ENCODE data around the gene MMRN2. TPM values are rescaled to one million over a fixed set of nuclear protein-coding genes. Genes with fewer than 3 reads are reported as not detected.

The MMRN2 gene
- 0.66 to 1.5 TPM (median 0.81 TPM) in 5 replicates for total RNA-seq (2022; extraction: Qiagen RNA extraction)

GRCh38 chr10:86957471-86958115 lies at the start of gene MMRN2:
Gene MMRN2 (minus strand): TSS chr10:86957615. CDS start chr10:86957541, 74 bp downstream.

DNA sequence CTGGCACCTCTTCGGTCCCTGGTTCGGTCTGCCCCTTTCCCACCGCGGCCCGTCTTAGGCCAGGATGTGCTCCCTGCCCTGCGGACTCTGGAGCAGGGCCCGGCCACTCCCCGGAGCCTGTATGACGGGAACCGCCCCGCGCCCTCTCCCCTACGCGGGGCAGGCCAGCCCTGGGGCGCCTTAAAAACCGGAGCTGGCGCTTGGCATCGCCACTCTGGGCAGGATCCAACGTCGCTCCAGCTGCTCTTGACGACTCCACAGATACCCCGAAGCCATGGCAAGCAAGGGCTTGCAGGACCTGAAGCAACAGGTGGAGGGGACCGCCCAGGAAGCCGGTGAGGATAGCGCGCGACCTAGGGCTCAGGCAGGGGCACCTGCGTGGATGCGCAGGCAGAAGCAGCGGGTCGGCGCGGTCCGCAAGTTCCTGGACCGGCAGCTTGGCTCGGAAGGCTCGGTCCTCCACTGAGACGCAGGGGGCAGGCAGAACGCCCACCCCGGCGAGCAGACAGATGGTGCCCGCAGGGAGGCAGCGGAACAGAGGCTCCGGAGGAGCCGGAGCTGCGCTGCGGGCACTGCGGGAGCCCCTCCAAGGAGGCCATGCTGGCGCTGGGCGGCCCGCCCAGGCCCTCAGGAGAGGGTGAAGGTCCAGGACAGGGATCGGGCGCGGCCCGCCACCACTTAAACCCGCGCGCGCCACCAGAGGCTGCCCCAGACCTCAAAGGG lies 11.0 kb upstream of the MMRN2 start, which contains the start of gene ADIRF:
TSS of gene ADIRF (plus strand) at position 212 of the 723 bp plus-strand sequence. CDS start at position 275, 63 bp downstream.

GRCh38 chr10:86958116-86958900 lies 893 bp upstream of the MMRN2 start, which contains the start of gene SNCG:
Gene SNCG (plus strand): TSS chr10:86958599. CDS start chr10:86958698, 99 bp downstream.

Other genes with a start within 250 kb of the MMRN2 start
- gene BMPR1A, start 201.0 kb downstream of the MMRN2 start, total RNA-seq (2022; extraction: Qiagen RNA extraction) = 18.9 to 30.9 TPM (median 29.2 TPM) in 5 replicates
- 9.6 to 14.3 TPM (median 13.3 TPM) in 5 replicates for gene SNCG, start 984 bp upstream of the MMRN2 start, total RNA-seq (2022; extraction: Qiagen RNA extraction)
- gene ADIRF, start 10.9 kb upstream of the MMRN2 start, total RNA-seq (2022; extraction: Qiagen RNA extraction) = 0.14 TPM in 1 of 5 replicates, not detected in the others
- not detected in 5 replicates for gene FAM25A, start 62.7 kb upstream of the MMRN2 start, total RNA-seq (2022; extraction: Qiagen RNA extraction)
- 94.0 to 106 TPM (median 103 TPM) in 5 replicates for gene GLUD1, start 137.2 kb upstream of the MMRN2 start, total RNA-seq (2022; extraction: Qiagen RNA extraction)
- gene SHLD2, start 137.6 kb upstream of the MMRN2 start, total RNA-seq (2022; extraction: Qiagen RNA extraction) = 26.2 to 31.3 TPM (median 27.4 TPM) in 5 replicates